Measurements from ENCODE around the gene MT3. TPM values are rescaled to one million over a fixed set of nuclear protein-coding genes. Genes with fewer than 3 reads are reported as not detected.

Gene MT3
- total RNA-seq, 1 experiment from 2014 or later, result not detected

DNA sequence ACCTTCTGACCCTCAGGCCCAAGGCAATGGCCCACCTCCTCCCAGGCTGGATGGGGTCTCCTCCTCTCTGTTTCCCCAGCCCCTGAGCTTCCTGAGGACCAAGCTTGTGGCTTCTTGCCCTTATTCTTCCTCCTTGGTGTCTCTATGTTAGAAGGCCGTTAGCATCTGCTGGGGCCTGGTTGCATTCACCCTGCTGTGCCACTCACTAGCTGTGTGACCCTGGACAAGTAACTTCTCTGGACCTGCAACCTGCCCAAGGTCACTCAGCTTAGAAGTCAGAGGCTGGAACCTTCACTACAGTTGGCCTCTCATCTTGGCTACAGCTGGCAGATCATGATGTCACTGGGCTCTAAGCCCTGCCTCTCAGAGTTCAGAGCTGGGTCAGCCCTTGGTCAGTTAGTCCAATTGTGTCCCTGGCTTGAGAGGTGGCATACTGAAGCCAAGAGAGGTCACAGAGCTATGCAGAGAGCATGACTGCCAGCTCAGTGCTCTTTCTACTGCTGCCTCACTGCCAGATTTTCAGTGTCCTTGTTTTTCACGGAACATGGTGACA lies 22.0 kb downstream of the MT3 start:
- Histone ChIP-seq H3K4me1 (ENCODE audit: control insufficient read depth, insufficient read depth, low read length) (peaks cover 66% of the 10 kb centered on the region), H3K27ac (ENCODE audit: low read length) (peak overlapping the region; percentile 94), H3K27me3 (ENCODE audit: control insufficient read depth, insufficient read depth, low read length) (no peaks in the 10 kb centered on the region), H3K36me3 (ENCODE audit: control insufficient read depth, insufficient read depth, low read length) (peaks cover 3% of the 10 kb centered on the region; the same call in 1 of the 2 replicates), H3K4me3 (ENCODE audit: low read depth in 2 of 2, low read length in 2 of 2) (no peak overlapping the region), H3K9me3 (ENCODE audit: control insufficient read depth, insufficient read depth, low read depth, low read length) (no peaks in the 10 kb centered on the region)
- ChIA-PET CTCF (no interaction called here), POLR2A (no interaction called here)
- TF ChIP-seq, protein P1, sequence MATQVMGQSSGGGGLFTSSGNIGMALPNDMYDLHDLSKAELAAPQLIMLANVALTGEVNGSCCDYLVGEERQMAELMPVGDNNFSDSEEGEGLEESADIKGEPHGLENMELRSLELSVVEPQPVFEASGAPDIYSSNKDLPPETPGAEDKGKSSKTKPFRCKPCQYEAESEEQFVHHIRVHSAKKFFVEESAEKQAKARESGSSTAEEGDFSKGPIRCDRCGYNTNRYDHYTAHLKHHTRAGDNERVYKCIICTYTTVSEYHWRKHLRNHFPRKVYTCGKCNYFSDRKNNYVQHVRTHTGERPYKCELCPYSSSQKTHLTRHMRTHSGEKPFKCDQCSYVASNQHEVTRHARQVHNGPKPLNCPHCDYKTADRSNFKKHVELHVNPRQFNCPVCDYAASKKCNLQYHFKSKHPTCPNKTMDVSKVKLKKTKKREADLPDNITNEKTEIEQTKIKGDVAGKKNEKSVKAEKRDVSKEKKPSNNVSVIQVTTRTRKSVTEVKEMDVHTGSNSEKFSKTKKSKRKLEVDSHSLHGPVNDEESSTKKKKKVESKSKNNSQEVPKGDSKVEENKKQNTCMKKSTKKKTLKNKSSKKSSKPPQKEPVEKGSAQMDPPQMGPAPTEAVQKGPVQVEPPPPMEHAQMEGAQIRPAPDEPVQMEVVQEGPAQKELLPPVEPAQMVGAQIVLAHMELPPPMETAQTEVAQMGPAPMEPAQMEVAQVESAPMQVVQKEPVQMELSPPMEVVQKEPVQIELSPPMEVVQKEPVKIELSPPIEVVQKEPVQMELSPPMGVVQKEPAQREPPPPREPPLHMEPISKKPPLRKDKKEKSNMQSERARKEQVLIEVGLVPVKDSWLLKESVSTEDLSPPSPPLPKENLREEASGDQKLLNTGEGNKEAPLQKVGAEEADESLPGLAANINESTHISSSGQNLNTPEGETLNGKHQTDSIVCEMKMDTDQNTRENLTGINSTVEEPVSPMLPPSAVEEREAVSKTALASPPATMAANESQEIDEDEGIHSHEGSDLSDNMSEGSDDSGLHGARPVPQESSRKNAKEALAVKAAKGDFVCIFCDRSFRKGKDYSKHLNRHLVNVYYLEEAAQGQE (IDR thresholded peaks at IDR 0.05; ENCODE audit: insufficient read depth in 1 of 2, low read depth in 2 of 2, low read length in 1 of 2), result no peak
- TF ChIP-seq POLR2AphosphoS5 (IDR thresholded peaks at IDR 0.05; ENCODE audit: low read depth, low read length) (no peak), SIN3A (IDR thresholded peaks at IDR 0.05; ENCODE audit: borderline replicate concordance, insufficient read depth, low read depth, low read length) (no peak), TCF7L2 (IDR thresholded peaks at IDR 0.05; ENCODE audit: low read depth, low read length) (no peak)
- TF ChIP-seq, protein P2, sequence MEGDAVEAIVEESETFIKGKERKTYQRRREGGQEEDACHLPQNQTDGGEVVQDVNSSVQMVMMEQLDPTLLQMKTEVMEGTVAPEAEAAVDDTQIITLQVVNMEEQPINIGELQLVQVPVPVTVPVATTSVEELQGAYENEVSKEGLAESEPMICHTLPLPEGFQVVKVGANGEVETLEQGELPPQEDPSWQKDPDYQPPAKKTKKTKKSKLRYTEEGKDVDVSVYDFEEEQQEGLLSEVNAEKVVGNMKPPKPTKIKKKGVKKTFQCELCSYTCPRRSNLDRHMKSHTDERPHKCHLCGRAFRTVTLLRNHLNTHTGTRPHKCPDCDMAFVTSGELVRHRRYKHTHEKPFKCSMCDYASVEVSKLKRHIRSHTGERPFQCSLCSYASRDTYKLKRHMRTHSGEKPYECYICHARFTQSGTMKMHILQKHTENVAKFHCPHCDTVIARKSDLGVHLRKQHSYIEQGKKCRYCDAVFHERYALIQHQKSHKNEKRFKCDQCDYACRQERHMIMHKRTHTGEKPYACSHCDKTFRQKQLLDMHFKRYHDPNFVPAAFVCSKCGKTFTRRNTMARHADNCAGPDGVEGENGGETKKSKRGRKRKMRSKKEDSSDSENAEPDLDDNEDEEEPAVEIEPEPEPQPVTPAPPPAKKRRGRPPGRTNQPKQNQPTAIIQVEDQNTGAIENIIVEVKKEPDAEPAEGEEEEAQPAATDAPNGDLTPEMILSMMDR (IDR thresholded peaks at IDR 0.05), result no peak
- no peak for DNase-seq (ENCODE audit: low read depth, low spot score)
- intact Hi-C loops (cut with micrococcal nuclease; ENCODE audit: unreplicated experiment), result no loop called here
- in situ Hi-C loops (cut with HindIII; ENCODE audit: low pct_unique_long_range_greater_than_20kb, low sequenced_read_pairs), result no loop called here
- no TSS peak for BruUV-seq (replicated peaks)
- peak; percentile 7; the same call in 1 of the 2 replicates for ATAC-seq

DNA sequence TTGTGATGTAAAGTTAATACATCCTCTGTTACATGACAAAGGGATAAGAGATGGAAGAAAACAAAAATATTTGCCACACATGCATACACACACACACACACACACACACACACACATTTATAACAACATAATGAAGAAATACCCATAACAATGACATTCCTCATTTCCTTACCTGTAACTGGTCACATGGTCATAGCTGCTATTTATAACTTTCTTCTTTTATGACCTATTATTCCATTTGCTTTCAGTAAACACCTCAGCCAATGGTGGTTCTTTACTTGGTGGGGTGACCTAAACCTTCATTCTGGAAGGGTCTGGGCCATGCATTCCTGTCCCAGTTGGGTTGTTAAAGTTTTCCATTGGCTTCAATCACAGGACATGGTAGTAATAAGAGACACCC lies 24.4 kb downstream of the MT3 start:
- H3K36me3 ChIP-seq (ENCODE audit: control insufficient read depth, insufficient read depth, low read length), result peaks cover under 1% of the 10 kb centered on the region; the same call in 1 of the 2 replicates
- ATAC-seq (no peak), DNase-seq (ENCODE audit: low read depth, low spot score) (no peak)
- ChIA-PET POLR2A (no interaction called here), CTCF (no interaction called here)
- H3K27me3 ChIP-seq (ENCODE audit: control insufficient read depth, insufficient read depth, low read length), result no peaks in the 10 kb centered on the region
- H3K4me3 ChIP-seq (ENCODE audit: low read depth in 2 of 2, low read length in 2 of 2), result no peak overlapping the region
- H3K9me3 ChIP-seq (ENCODE audit: control insufficient read depth, insufficient read depth, low read depth, low read length), result no peaks in the 10 kb centered on the region
- BruUV-seq (replicated peaks), result no TSS peak
- intact Hi-C loops (cut with micrococcal nuclease; ENCODE audit: unreplicated experiment), result no loop called here
- TF ChIP-seq POLR2AphosphoS5 (IDR thresholded peaks at IDR 0.05; ENCODE audit: low read depth, low read length) (no peak), SIN3A (IDR thresholded peaks at IDR 0.05; ENCODE audit: borderline replicate concordance, insufficient read depth, low read depth, low read length) (no peak), TCF7L2 (IDR thresholded peaks at IDR 0.05; ENCODE audit: low read depth, low read length) (no peak)
- TF ChIP-seq, protein P2 (IDR thresholded peaks at IDR 0.05), result no peak
- TF ChIP-seq, protein P1 (IDR thresholded peaks at IDR 0.05; ENCODE audit: insufficient read depth in 1 of 2, low read depth in 2 of 2, low read length in 1 of 2), result no peak
- peaks cover 53% of the 10 kb centered on the region for H3K4me1 ChIP-seq (ENCODE audit: control insufficient read depth, insufficient read depth, low read length)
- H3K27ac ChIP-seq (ENCODE audit: low read length), result peak overlapping the region; percentile 94
- in situ Hi-C loops (cut with HindIII; ENCODE audit: low pct_unique_long_range_greater_than_20kb, low sequenced_read_pairs), result no loop called here

Measured in Panc1 (cell line).